Loucy (cell line): ENCODE measurements around the gene CUBN.

Experiments
- EZH2phosphoT487 ChIP-seq: fragments of 200-600 bp; IDR thresholded peaks from 2 replicates; pipeline ENCODE4 v1.6.1; 2018; ENCODE audit warnings: antibody characterized with exemption, mild to moderate bottlenecking, moderate library complexity, borderline replicate concordance
- TF ChIP-seq, protein P1 (sequence below): fragments of 200-600 bp; sonication (generic); conservative IDR thresholded peaks from 2 replicates; pipeline ENCODE4 v1.5.1; 2014; ENCODE audit warnings: mild to moderate bottlenecking, antibody characterized with exemption, low read length

DNA sequence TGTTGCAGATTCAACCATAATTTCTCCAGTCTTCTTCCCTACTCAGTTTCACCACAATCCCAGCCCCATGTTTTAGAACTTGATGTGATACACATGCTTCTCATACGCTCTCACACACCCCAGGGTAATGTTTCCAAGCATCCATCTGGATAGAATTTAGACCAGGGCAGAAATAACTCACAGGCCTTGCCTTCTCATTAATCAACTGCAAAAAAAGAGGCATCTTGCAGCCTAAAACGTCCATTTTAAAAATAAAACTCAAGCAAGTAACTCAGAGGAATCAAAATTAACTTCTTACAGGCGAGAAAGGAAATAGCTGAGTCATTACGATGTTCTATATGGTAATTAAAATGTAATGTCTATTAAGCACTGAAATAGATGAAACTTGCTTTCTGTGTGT, 185.2 kb downstream of the CUBN start:
- TF ChIP-seq, protein P1, sequence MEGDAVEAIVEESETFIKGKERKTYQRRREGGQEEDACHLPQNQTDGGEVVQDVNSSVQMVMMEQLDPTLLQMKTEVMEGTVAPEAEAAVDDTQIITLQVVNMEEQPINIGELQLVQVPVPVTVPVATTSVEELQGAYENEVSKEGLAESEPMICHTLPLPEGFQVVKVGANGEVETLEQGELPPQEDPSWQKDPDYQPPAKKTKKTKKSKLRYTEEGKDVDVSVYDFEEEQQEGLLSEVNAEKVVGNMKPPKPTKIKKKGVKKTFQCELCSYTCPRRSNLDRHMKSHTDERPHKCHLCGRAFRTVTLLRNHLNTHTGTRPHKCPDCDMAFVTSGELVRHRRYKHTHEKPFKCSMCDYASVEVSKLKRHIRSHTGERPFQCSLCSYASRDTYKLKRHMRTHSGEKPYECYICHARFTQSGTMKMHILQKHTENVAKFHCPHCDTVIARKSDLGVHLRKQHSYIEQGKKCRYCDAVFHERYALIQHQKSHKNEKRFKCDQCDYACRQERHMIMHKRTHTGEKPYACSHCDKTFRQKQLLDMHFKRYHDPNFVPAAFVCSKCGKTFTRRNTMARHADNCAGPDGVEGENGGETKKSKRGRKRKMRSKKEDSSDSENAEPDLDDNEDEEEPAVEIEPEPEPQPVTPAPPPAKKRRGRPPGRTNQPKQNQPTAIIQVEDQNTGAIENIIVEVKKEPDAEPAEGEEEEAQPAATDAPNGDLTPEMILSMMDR, result no peak
- TF ChIP-seq EZH2phosphoT487, result no peak
